C4-2B (cell line): Measurements from ENCODE around the gene SIM2.

Source experiments
- H3K27ac ChIP-seq: fragments of 450-650 bp; 2 replicates; pipeline ENCODE4 v1.5.1; 2017
- CTCF ChIP-seq: fragments of 450-650 bp; conservative IDR thresholded peaks from 2 replicates; pipeline ENCODE4 v1.5.1; 2017; ENCODE audit warnings: mild to moderate bottlenecking
- ZFX ChIP-seq: fragments of 450-650 bp; IDR thresholded peaks from 2 replicates; pipeline ENCODE4 v1.6.1; 2017

Gene SIM2

GRCh38 chr21:36709868-36710728 is 11.2 kb downstream of the SIM2 start:
- TF ChIP-seq CTCF (no peak), ZFX (no peak)
- H3K27ac ChIP-seq = no peak overlapping the region

GRCh38 chr21:36710729-36711048 is 11.8 kb downstream of the SIM2 start:
- no peak for TF ChIP-seq ZFX
- TF ChIP-seq CTCF = no peak
- H3K27ac ChIP-seq = no peak overlapping the region

- H3K27ac ChIP-seq = no peak overlapping the region
- no peak for TF ChIP-seq ZFX
- no peak for TF ChIP-seq CTCF
These were observed 14.8 kb downstream of the SIM2 start for GRCh38 chr21:36713746-36714145.

GRCh38 chr21:36716387-36716786 is 17.5 kb downstream of the SIM2 start:
- no peak for TF ChIP-seq ZFX
- TF ChIP-seq CTCF = no peak
- H3K27ac ChIP-seq = no peak overlapping the region

GRCh38 chr21:36716836-36717235 is 17.9 kb downstream of the SIM2 start:
- no peak for TF ChIP-seq CTCF
- no peak for TF ChIP-seq ZFX
- H3K27ac ChIP-seq = no peak overlapping the region

- TF ChIP-seq CTCF = no peak
- no peak for TF ChIP-seq ZFX
- H3K27ac ChIP-seq = no peak overlapping the region
These were observed 19.1 kb downstream of the SIM2 start for GRCh38 chr21:36717976-36718375.

- TF ChIP-seq ZFX (no peak), CTCF (no peak)
- no peak overlapping the region for H3K27ac ChIP-seq
These were observed 20.1 kb downstream of the SIM2 start for GRCh38 chr21:36718951-36719501.
